Lung (tissue), 12 donors: ENCODE results near the gene PLCG1. TPM values are rescaled to one million over a fixed set of nuclear protein-coding genes. Genes with fewer than 3 reads are reported as not detected.

Experiments
- ATAC-seq: fragments of 200-7000 bp; cut with Tn5 transposase; one replicate; pipeline ENCODE4 v1.9.1; 2020; ENCODE audit warnings: moderate number of reproducible peaks; ENCODE audit not compliant: insufficient read depth, low FRiP score
- DNase-seq, 3 donors: peaks; one replicate each; pipeline ENCODE4 v3.0.0-alpha.2; 2013 to 2017
- H3K27ac ChIP-seq, 2 donors: one replicate each; pipeline ENCODE4 v1.5.1; 2013; ENCODE audit warnings: mild to moderate bottlenecking in 2 of 2, moderate library complexity in 2 of 2, control low read depth in 1 of 2, inconsistent platforms in 1 of 2, low read depth in 1 of 2, low read length in 1 of 2
- H3K27me3 ChIP-seq, 3 donors: one replicate each; pipeline ENCODE4 v1.5.1; 2013; ENCODE audit warnings: low read length in 2 of 3; ENCODE audit not compliant: control insufficient read depth in 3 of 3, insufficient read depth in 3 of 3
- H3K36me3 ChIP-seq, 4 donors: one replicate each; pipeline ENCODE4 v1.5.1; 2013; ENCODE audit warnings: low read length in 4 of 4, mild to moderate bottlenecking in 1 of 4, moderate library complexity in 1 of 4; ENCODE audit not compliant: control insufficient read depth in 4 of 4, insufficient read depth in 4 of 4
- H3K4me1 ChIP-seq, 5 donors: one replicate each; pipeline ENCODE4 v1.5.1; 2013; ENCODE audit warnings: low read length in 5 of 5, mild to moderate bottlenecking in 2 of 5, moderate library complexity in 1 of 5; ENCODE audit not compliant: control insufficient read depth in 5 of 5, insufficient read depth in 5 of 5
- H3K4me3 ChIP-seq: one replicate; pipeline ENCODE4 v1.5.1; 2013; ENCODE audit warnings: mild to moderate bottlenecking, control low read depth, moderate library complexity
- H3K9ac ChIP-seq, 2 donors: one replicate each; pipeline ENCODE4 v1.5.1; 2013; ENCODE audit warnings: low read length in 2 of 2, control low read depth in 1 of 2; ENCODE audit not compliant: insufficient read depth in 1 of 2
- H3K9me3 ChIP-seq, 4 donors: one replicate each; pipeline ENCODE4 v1.5.1; 2013; ENCODE audit warnings: low read length in 3 of 4, mild to moderate bottlenecking in 1 of 4, moderate library complexity in 1 of 4; ENCODE audit not compliant: control insufficient read depth in 4 of 4, insufficient read depth in 3 of 4
- CTCF ChIP-seq: IDR thresholded peaks from 2 replicates; pipeline ENCODE4 v1.5.1; 2012; ENCODE audit warnings: mild to moderate bottlenecking; ENCODE audit errors: control extremely low read depth, extremely low read depth
- WGBS, 2 donors: extraction: QIAGEN DNeasy Blood & Tissue Kit; methylation state at CpG; one replicate each; pipeline ENCODE4 v1.1.7; 2013; 5-methylcytosine and 5-hydroxymethylcytosine counted together
- polyA plus RNA-seq, 2 donors: library from polyadenylated mRNA; stranded (reverse); fragments of 200-250 nt; gene quantifications; one replicate each; pipeline ENCODE4 v1.2.1, GENCODE V29; 2013
- total RNA-seq, 2 donors: library from RNA; depleted of rRNA in 1 of 2; stranded (reverse); fragments of >200 nt in 1 of 2; gene quantifications; one replicate each; pipeline ENCODE4 v1.2.1, GENCODE V29; 2014 to 2021
- donor health status: control.
- donor health status: control.
- donor health status: Bipolar disorder and iron deficiency.
- donor health status: healthy.
- donor health status: DM: yes; HTN: yes; CAD: no.

Gene PLCG1
- total and polyA plus RNA-seq, 4 donors: 29.6 to 154 (median 67.1) TPM

GRCh38 chr20:41139227-41140093 is 2.1 kb downstream of the PLCG1 start:
- Histone ChIP-seq H3K9ac (peak overlapping the region; percentile 72 to 85), H3K4me3 (peak overlapping the region; percentile 95), H3K27ac (peak overlapping the region; percentile 96 to 98), H3K9me3 (no peaks in the 10 kb centered on the region), H3K4me1 (peaks cover 11 to 52% (median 26%) of the 10 kb centered on the region in 5 donors), H3K36me3 (peaks cover 0 to 14% (median 5%) of the 10 kb centered on the region in 4 donors), H3K27me3 (no peaks in the 10 kb centered on the region)
- WGBS, 2 donors: 51 to 63% methylated on average over 5 of the region's 5 CpGs
- ATAC-seq (no peak), DNase-seq (no peak)
- TF ChIP-seq CTCF: no peak

- no peak for DNase-seq
- H3K9ac ChIP-seq: peak overlapping the region; percentile 31 to 36
- H3K4me1 ChIP-seq: peaks cover 12 to 59% (median 32%) of the 10 kb centered on the region in 5 donors
- 57 to 83% methylated on average over 10 of the region's 10 CpGs for WGBS, 2 donors
- no peak for ATAC-seq
- peaks cover 0 to 14% (median 5%) of the 10 kb centered on the region in 4 donors for H3K36me3 ChIP-seq
- no peak for TF ChIP-seq CTCF
- H3K27ac ChIP-seq: peak overlapping the region; percentile 73 to 88
- H3K27me3 ChIP-seq: no peaks in the 10 kb centered on the region
- no peaks in the 10 kb centered on the region for H3K9me3 ChIP-seq
- no peak overlapping the region for H3K4me3 ChIP-seq
Measured at GRCh38 chr20:41140226-41141133, 3.1 kb downstream of the PLCG1 start.

- 57 to 78% methylated on average over 8 of the region's 8 CpGs for WGBS, 2 donors
- Histone ChIP-seq H3K4me1 (peaks cover 18 to 61% (median 31%) of the 10 kb centered on the region in 5 donors), H3K4me3 (no peak overlapping the region), H3K9ac (peak overlapping the region in 1 of 2 donors; percentile 36), H3K36me3 (peaks cover 0 to 14% (median 5%) of the 10 kb centered on the region in 4 donors), H3K9me3 (no peaks in the 10 kb centered on the region), H3K27ac (peak overlapping the region; percentile 73 to 88), H3K27me3 (no peaks in the 10 kb centered on the region)
- DNase-seq: peak in 2 of 3 donors; percentile 46 to 63
- no peak for TF ChIP-seq CTCF
- ATAC-seq: no peak
Measured at GRCh38 chr20:41141153-41141815, 3.9 kb downstream of the PLCG1 start.
